CD4-positive, alpha-beta T cell treated with Interferon gamma for 1 hour (primary cell): Measurements from ENCODE around the gene DUSP11.
"Not testable (repeated sequence)": the region's sequence is repeated elsewhere in the genome, so short reads cannot be mapped to it uniquely, and the experiment has no call there.

Experiments used
- DNase-seq: peaks from one replicate; pipeline ENCODE4 v3.0.0-alpha.2; 2020

DUSP11 gene

GRCh38 chr2:73779467-73780236, at the start of gene DUSP11:
DUSP11 (minus strand) TSS chr2:73780103; CDS start chr2:73779974, 129 bp downstream.
- peak; percentile 95 for DNase-seq

DNA sequence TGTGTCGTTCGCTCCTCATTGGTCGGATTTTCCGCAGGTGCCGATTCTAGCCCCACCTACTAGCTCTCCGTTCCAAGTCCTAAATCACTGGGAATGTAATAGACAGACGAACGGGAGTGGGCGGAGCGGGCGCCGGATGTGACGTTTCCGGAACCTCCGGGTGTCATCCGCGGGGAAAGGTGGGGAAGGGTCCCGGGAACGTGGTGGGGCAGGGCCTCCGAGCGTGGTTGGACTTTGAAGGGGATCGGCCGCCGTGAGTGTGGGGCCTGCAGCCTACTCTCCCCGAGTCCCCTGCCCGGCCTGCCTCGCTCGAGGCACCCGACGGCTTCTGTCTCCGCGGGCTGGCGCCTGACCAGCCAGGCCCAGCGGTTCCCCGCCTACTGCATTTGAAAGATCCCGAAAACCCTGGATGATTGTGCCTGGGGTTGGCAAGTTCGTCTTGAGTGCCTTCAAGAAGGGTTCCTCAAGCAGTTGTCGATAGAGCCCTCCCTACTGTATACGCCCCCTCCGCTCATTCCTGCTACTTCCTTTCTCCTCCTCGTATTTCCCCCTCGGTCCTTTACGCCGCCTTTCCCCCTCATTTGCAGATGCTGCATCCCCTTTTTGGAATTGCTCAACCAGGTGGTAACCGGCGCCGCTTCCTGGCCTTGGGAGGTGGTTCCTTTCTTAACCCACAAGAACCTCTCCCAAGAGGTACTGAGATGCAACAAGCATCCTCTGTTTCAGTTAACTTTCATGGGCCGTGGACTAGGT, 49.1 kb upstream of the DUSP11 start, which contains the start of gene STAMBP:
Gene STAMBP, plus strand, starts transcription at position 144 of the 753 bp plus-strand sequence. CDS start 1,896 bp downstream, outside the sequence.
- peak; percentile 92 for DNase-seq

- no peak for DNase-seq
Observed at GRCh38 chr2:73828389-73828817, 48.5 kb upstream of the DUSP11 start.

DNA sequence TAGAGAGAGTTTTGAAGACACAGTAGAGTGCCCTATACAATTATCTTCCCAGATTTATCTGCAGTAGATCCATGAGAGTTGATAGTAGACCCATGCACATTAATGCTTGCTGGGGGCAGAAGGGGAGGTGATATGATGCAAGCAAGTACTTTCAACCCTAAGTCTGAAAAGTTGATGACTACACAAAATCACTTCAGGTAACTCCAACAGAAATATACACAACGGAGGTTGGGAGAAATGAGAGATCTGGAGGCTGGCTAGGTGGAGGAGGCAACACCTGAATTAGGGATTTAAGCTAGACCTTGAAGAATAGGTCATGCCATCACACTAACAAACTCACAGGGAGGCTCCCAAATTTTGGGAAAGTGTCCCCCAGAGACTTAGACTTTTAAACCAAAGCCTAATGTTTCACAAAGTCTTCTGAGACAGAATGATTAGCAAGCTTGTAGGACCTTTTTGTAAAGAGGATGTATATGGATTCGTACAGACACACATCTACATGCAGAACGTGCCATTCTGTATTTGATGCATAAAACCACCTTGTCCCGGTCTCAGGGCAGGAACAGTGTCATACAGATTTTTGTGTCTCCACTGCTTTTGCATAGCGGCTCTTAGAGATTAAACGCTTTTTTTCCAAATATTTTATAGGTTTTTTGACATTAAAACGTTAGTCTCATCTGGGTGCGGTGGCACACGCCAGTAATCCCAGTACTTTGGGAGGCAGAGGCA, 47.9 kb upstream of the DUSP11 start:
- DNase-seq = no peak

- DNase-seq = no peak
Observed at GRCh38 chr2:73827018-73827417, 47.1 kb upstream of the DUSP11 start.

GRCh38 chr2:73825408-73825807, 45.5 kb upstream of the DUSP11 start:
- DNase-seq = no peak

- DNase-seq = no peak
Observed at GRCh38 chr2:73823916-73824523, 44.1 kb upstream of the DUSP11 start.

DNA sequence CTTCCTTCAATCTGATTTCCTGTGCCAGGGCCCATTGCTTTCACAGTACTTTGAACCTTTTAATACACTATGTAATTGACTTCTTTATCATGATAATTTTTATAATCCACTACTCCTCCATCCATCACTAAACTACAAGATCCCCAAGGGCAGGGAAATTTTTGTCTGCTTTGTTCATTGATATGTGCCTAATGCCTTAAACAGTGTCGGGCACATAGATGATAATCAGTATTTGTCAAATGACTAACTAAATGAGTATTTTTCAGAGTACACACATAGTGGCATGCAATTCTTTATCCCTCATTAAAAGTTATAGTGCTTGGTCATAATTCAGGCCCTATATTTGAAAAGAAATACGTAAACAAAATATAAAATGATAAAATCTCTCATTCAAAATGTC, 43.5 kb upstream of the DUSP11 start:
- no peak for DNase-seq

DNA sequence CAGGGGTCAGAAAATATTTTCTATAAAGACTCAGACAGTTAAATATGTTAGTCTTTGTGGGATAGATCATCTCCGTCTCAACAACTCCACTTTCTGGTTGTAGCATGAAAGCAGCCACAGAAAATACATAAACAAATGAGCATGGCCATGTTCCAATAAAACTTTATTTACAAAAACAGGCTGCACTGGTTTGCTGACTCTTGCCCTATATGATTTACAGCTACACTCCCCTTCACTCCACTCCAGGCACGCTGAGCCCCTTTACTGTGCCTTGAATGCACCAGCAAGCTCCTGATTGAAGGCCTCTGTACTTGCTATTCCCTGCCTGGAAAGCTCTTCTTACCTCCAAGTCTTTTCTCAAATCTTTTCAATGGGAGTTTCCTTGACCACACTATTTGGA, 43.1 kb upstream of the DUSP11 start:
- DNase-seq = no peak

GRCh38 chr2:73822276-73822675, 42.4 kb upstream of the DUSP11 start:
- DNase-seq = no peak

DNA sequence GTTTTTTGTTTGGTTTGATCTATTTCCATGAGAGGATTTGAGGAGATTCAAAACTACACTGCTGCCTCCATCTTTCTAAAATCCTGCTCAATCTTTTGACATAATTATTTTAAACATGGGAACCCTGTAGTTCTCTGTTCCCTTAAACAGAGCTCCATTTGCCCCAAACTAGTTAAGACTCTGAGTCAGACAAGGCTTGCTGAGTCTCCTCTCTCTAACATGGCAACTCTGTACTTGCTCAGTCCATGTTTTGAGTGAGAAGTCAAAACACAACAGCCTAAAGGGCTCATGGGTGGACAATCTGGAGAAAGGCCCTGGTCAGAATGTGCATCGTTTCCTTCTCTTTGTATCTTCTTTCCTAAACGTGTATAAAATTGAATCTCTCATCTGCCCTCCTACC, 41.8 kb upstream of the DUSP11 start:
- no peak for DNase-seq

DNA sequence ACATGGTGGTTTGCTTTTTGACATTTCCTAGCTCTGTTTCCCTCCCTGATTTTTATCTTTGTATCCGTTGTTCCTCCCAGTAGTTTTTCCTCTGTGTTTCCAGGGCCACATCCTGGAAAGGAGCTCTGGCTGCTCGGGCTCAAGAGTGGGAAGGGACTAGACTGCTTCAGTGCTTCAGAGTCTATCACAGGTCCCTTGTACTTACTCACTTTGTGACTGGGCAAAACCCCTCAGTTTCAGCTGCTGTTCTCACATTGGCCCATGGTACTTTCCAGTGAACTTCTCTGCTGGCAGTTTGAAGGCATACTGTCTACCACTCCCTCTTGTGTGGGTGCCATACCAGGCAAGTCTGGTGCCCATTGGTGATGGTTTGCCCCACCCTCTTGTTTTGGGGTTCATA, 41.3 kb upstream of the DUSP11 start:
- DNase-seq = no peak

DNA sequence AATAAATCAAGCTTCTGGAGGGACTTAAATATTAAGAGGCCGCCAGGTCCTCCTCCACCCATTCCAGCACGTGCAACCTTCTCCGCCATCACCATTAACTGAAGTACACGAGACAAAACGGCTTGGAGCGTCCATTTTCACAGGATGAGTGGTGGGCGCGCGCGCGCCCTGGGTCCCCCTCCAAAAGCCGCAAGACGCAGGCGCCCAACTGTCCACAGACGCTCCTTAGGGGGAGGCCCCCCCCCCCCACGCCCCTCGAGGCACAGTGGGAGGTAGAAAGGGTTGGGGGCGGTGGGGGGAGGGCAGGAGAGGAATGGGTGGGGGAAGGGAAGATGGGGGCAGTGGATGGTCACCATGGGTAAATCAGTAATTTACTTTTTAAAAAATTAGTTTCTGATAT, 38.4 kb upstream of the DUSP11 start:
- no peak for DNase-seq

DNA sequence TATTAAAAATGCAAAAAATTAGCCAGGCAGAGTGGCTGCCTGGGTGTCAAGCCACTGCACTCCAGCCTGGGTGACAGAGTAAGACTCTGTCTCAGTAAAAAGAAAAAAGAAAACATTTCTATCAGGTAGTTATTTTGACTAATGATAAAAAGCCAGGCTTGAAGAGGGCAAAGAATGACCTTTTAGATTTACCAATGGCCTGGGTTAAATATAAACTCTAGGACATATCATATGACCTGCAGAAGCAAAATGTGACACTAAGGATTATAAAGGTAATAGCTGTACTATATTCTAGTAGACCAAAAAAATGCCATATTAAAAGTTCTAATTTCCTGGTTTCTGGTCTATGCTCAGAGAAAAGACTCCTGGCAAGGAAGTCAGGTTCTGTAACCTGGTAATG, 32.7 kb upstream of the DUSP11 start:
- no peak for DNase-seq

DNA sequence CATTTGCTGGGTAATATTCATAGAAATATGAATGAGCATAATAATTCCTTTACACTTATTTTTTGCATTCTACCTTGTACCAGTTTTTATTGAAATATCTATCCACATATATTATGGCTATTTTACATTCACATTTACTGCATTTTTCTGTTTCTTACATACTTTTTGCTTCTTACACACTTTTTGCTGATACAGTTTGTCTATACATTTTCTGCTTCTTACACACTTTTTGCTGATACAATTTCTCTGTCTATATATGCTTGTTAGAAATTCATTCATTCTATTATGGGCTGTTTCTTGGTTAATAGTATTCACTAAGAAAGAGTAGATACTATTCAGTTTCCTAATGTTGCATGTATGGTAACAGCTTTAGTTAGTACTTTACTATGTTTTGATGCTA, 32.0 kb upstream of the DUSP11 start:
- DNase-seq = no peak

DNA sequence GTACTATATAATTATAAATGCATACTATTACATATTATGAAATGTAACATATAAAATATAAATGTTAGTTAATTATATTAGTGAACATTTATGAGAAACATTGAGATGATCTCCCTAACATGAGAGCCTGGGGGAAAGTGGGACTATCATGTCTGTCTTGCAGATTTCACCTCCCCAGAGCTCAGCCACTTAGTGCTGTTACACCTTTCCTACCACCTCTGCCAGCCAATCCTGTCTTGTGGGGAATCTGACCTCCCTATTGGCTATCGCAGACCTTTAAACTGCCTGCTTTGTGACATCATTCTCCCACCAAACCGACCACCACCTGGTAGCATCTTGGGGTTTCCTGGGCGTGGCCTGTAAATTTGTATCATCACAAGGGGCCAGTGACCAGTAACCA, 4.0 kb upstream of the DUSP11 start, which contains the start of gene C2orf78:
Gene C2orf78, plus strand, starts transcription at position 301 of the 400 bp plus-strand sequence. CDS start 127 bp downstream, outside the sequence.
- DNase-seq = not testable (repeated sequence)

- DNase-seq = not testable (repeated sequence)
Observed at GRCh38 chr2:73783402-73783801, 3.5 kb upstream of the DUSP11 start.

DNA sequence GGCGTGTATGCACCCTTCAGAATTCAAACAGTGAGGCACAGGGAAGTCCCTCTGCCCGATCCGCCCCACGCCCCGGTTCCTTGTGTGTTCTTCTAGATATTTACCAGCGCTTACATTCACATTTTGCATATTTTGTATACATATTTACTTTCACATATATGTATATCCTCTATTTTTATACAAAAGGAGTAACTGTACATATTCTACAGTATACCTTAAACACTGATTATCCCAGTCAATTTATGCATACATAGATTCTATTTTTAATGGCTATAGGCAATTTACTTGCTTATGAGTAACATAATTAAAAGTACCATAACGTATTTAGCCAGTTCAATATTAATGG, 307 bp upstream of the DUSP11 start:
- no peak for DNase-seq

- DNase-seq = not testable (repeated sequence)
Observed at GRCh38 chr2:73778867-73779466, 936 bp downstream of the DUSP11 start.

- no peak for DNase-seq
Observed at GRCh38 chr2:73776869-73777519, 2.9 kb downstream of the DUSP11 start.

GRCh38 chr2:73776381-73776780, 3.5 kb downstream of the DUSP11 start:
- DNase-seq = no peak

GRCh38 chr2:73772819-73773218, 7.1 kb downstream of the DUSP11 start:
- no peak for DNase-seq
